ENCODE results near the gene PIK3R3.
"Not testable (repeated sequence)": the region's sequence is repeated elsewhere in the genome, so short reads cannot be mapped to it uniquely, and the experiment has no call there.

PIK3R3 gene

GRCh38 chr1:46113948-46114347 is 18.5 kb downstream of the PIK3R3 start:
- no peak for DNase-seq (ENCODE audit: low read depth in 3 of 3, low spot score in 1 of 3)

- no peak for DNase-seq (ENCODE audit: low read depth in 3 of 3, low spot score in 1 of 3)
Measured at GRCh38 chr1:46112108-46112507, 20.3 kb downstream of the PIK3R3 start.

GRCh38 chr1:46110521-46110920 is 21.9 kb downstream of the PIK3R3 start:
- no peak for DNase-seq (ENCODE audit: low read depth in 3 of 3, low spot score in 1 of 3)

GRCh38 chr1:46102769-46103476 is 29.5 kb downstream of the PIK3R3 start:
- DNase-seq (ENCODE audit: low read depth in 3 of 3, low spot score in 1 of 3): no peak

- DNase-seq (ENCODE audit: low read depth in 3 of 3, low spot score in 1 of 3): no peak
Measured at GRCh38 chr1:46099215-46099614, 33.2 kb downstream of the PIK3R3 start.

GRCh38 chr1:46098027-46098712 is 34.3 kb downstream of the PIK3R3 start:
- DNase-seq (ENCODE audit: low read depth in 3 of 3, low spot score in 1 of 3): no peak

- no peak for DNase-seq (ENCODE audit: low read depth in 3 of 3, low spot score in 1 of 3)
Measured at GRCh38 chr1:46097149-46097472, 35.3 kb downstream of the PIK3R3 start.

GRCh38 chr1:46096269-46097148 is 35.9 kb downstream of the PIK3R3 start:
- DNase-seq (ENCODE audit: low read depth in 3 of 3, low spot score in 1 of 3): no peak

GRCh38 chr1:46095110-46095509 is 37.3 kb downstream of the PIK3R3 start:
- DNase-seq (ENCODE audit: low read depth in 3 of 3, low spot score in 1 of 3): not testable (repeated sequence)

- no peak for DNase-seq (ENCODE audit: low read depth in 3 of 3, low spot score in 1 of 3)
Measured at GRCh38 chr1:46094471-46095005, 37.9 kb downstream of the PIK3R3 start.

GRCh38 chr1:46093832-46094231 is 38.6 kb downstream of the PIK3R3 start:
- DNase-seq (ENCODE audit: low read depth in 3 of 3, low spot score in 1 of 3): not testable (repeated sequence)

- DNase-seq (ENCODE audit: low read depth in 3 of 3, low spot score in 1 of 3): no peak
Measured at GRCh38 chr1:46087891-46088290, 44.5 kb downstream of the PIK3R3 start.

- DNase-seq (ENCODE audit: low read depth in 3 of 3, low spot score in 1 of 3): no peak
Measured at GRCh38 chr1:46086576-46086975, 45.9 kb downstream of the PIK3R3 start.

- no peak for DNase-seq (ENCODE audit: low read depth in 3 of 3, low spot score in 1 of 3)
Measured at GRCh38 chr1:46084553-46085451, 47.6 kb downstream of the PIK3R3 start.

- no peak for DNase-seq (ENCODE audit: low read depth in 3 of 3, low spot score in 1 of 3)
Measured at GRCh38 chr1:46083579-46083978, 48.9 kb downstream of the PIK3R3 start.

GRCh38 chr1:46081619-46082018 is 50.8 kb downstream of the PIK3R3 start:
- DNase-seq (ENCODE audit: low read depth in 3 of 3, low spot score in 1 of 3): no peak

GRCh38 chr1:46081206-46081605 is 51.2 kb downstream of the PIK3R3 start:
- no peak for DNase-seq (ENCODE audit: low read depth in 3 of 3, low spot score in 1 of 3)

- DNase-seq (ENCODE audit: low read depth in 3 of 3, low spot score in 1 of 3): no peak
Measured at GRCh38 chr1:46080257-46080656, 52.2 kb downstream of the PIK3R3 start.

GRCh38 chr1:46077644-46078043 is 54.8 kb downstream of the PIK3R3 start:
- no peak for DNase-seq (ENCODE audit: low read depth in 3 of 3, low spot score in 1 of 3)

GRCh38 chr1:46076343-46076742 is 56.1 kb downstream of the PIK3R3 start:
- no peak for DNase-seq (ENCODE audit: low read depth in 3 of 3, low spot score in 1 of 3)

GRCh38 chr1:46072975-46073374 is 59.5 kb downstream of the PIK3R3 start:
- no peak for DNase-seq (ENCODE audit: low read depth in 3 of 3, low spot score in 1 of 3)
